NCI-H2196 treated with DMSO at 0.1 percent for 48 hours (cell line): ENCODE measurements around the gene TTC13.
"Not testable (repeated sequence)": the region's sequence is repeated elsewhere in the genome, so short reads cannot be mapped to it uniquely, and the experiment has no call there.

Source experiments
- DNase-seq: peaks from one replicate; lab custom pipeline; 2025; ENCODE audit not compliant: unreplicated experiment; lab: John Stamatoyannopoulos, UW

The TTC13 gene

GRCh38 chr1:230987448-230987847, 8.8 kb upstream of the TTC13 start:
- DNase-seq = no peak

- no peak for DNase-seq
Measured at GRCh38 chr1:230986976-230987375, 8.3 kb upstream of the TTC13 start.

GRCh38 chr1:230985711-230986110, 7.0 kb upstream of the TTC13 start:
- no peak for DNase-seq

- DNase-seq = not testable (repeated sequence)
Measured at GRCh38 chr1:230984622-230985515, 6.2 kb upstream of the TTC13 start.

GRCh38 chr1:230983811-230984210, 5.2 kb upstream of the TTC13 start:
- DNase-seq = no peak

- DNase-seq = no peak
Measured at GRCh38 chr1:230982696-230983095, 4.0 kb upstream of the TTC13 start.

- no peak for DNase-seq
Measured at GRCh38 chr1:230979952-230980351, 1.3 kb upstream of the TTC13 start.

- DNase-seq = no peak
Measured at GRCh38 chr1:230979389-230979716, 692 bp upstream of the TTC13 start.

GRCh38 chr1:230977761-230978490, 735 bp downstream of the TTC13 start:
- DNase-seq = no peak

GRCh38 chr1:230976825-230977747, 1.6 kb downstream of the TTC13 start:
- no peak for DNase-seq

GRCh38 chr1:230976360-230976759, 2.3 kb downstream of the TTC13 start:
- DNase-seq = no peak

- no peak for DNase-seq
Measured at GRCh38 chr1:230975636-230976035, 3.0 kb downstream of the TTC13 start.

- DNase-seq = no peak
Measured at GRCh38 chr1:230972855-230973271, 5.8 kb downstream of the TTC13 start.

- DNase-seq = no peak
Measured at GRCh38 chr1:230971771-230972170, 6.9 kb downstream of the TTC13 start.

GRCh38 chr1:230970432-230970831, 8.2 kb downstream of the TTC13 start:
- no peak for DNase-seq

- no peak for DNase-seq
Measured at GRCh38 chr1:230966358-230966873, 12.2 kb downstream of the TTC13 start.

GRCh38 chr1:230965535-230965934, 13.1 kb downstream of the TTC13 start:
- DNase-seq = no peak

GRCh38 chr1:230964896-230965295, 13.8 kb downstream of the TTC13 start:
- no peak for DNase-seq

GRCh38 chr1:230958370-230958769, 20.3 kb downstream of the TTC13 start:
- DNase-seq = no peak

GRCh38 chr1:230957580-230957989, 21.1 kb downstream of the TTC13 start:
- no peak for DNase-seq

- DNase-seq = no peak
Measured at GRCh38 chr1:230950404-230950803, 28.3 kb downstream of the TTC13 start.
